Heart right ventricle (tissue), 16 donors: ENCODE measurements around the gene GAL3ST2. TPM values are rescaled to one million over a fixed set of nuclear protein-coding genes. Genes with fewer than 3 reads are reported as not detected.
"Not testable (repeated sequence)": the region's sequence is repeated elsewhere in the genome, so short reads cannot be mapped to it uniquely, and the experiment has no call there.

Experiments
- ATAC-seq, 8 donors: fragments of 200-7000 bp; cut with Tn5 transposase; one replicate each; pipeline ENCODE4 v1.9.1; 2020; ENCODE audit warnings: mild to moderate bottlenecking in 8 of 8, moderate library complexity in 8 of 8, moderate number of reproducible peaks in 1 of 8
- DNase-seq, 2 donors: peaks; one replicate each; pipeline ENCODE4 v3.0.0-alpha.2; 2020
- H3K27ac ChIP-seq, 10 donors: fragments of 200-600 bp; sonication (generic) in 2 of 10; one replicate each; pipeline versions ENCODE4 v1.5.0 to v1.8.0; 2020 to 2022; ENCODE audit warnings: mild to moderate bottlenecking in 3 of 10
- H3K27me3 ChIP-seq, 7 donors: fragments of 200-600 bp; one replicate each; pipeline ENCODE4 v1.8.0; 2021 to 2022; ENCODE audit warnings: mild to moderate bottlenecking in 2 of 7
- H3K36me3 ChIP-seq, 9 donors: fragments of 200-600 bp; sonication (generic) in 1 of 9; one replicate each; pipeline versions ENCODE4 v1.5.0 to v1.8.0; 2020 to 2022; ENCODE audit warnings: mild to moderate bottlenecking in 2 of 9
- H3K4me1 ChIP-seq, 9 donors: fragments of 200-600 bp; sonication (generic) in 1 of 9; one replicate each; pipeline versions ENCODE4 v1.5.0 to v1.8.0; 2020 to 2022; ENCODE audit warnings: mild to moderate bottlenecking in 4 of 9
- H3K4me3 ChIP-seq, 10 donors: fragments of 200-600 bp; sonication (generic) in 2 of 10; one replicate each; pipeline versions ENCODE4 v1.5.0 to v1.8.0; 2020 to 2022; ENCODE audit warnings: mild to moderate bottlenecking in 7 of 10, moderate library complexity in 2 of 10
- H3K9me3 ChIP-seq, 11 donors: fragments of 200-600 bp in 10 of 11; sonication (generic) in 2 of 11; one replicate each; pipeline versions ENCODE4 v1.5.0 to v1.8.0; 2013 to 2022; ENCODE audit warnings: mild to moderate bottlenecking in 2 of 11, control low read depth in 1 of 11, moderate library complexity in 1 of 11
- WGBS, 2 donors: extraction: QIAGEN DNeasy Blood & Tissue Kit; methylation state at CpG; one replicate each; pipeline ENCODE4 v1.1.7; 2013; ENCODE audit warnings: inconsistent platforms in 1 of 2; 5-methylcytosine and 5-hydroxymethylcytosine counted together
- intact Hi-C, 10 donors: fragments of 100-400 bp; cut with DNase I; formaldehyde crosslinking; loops; one replicate each; pipeline versions ENCODE4 v1.11.1 to v1.14.2; 2022
- polyA plus RNA-seq, 2 donors: library from polyadenylated mRNA; stranded (reverse); fragments of 200-250 nt; gene quantifications; one replicate each; pipeline ENCODE4 v1.2.3, GENCODE V29; 2013
- total RNA-seq, 10 donors: library from RNA; stranded (reverse); fragmentation: NEBNext Ultra II Directional in 3 of 10; extraction: Animal tissue kit (Norgen Biotek cat#: 25700) in 3 of 10; gene quantifications; one replicate each; pipeline versions ENCODE4 v1.2.1 to v1.2.4, GENCODE V29; 2021 to 2023
- TF ChIP-seq, protein P1 (sequence below), 9 donors: fragments of 200-600 bp; sonication (generic) in 2 of 9; IDR thresholded peaks; one replicate each; pipeline versions ENCODE4 v1.5.0 to v1.8.0; 2021 to 2022; ENCODE audit warnings: antibody characterized with exemption in 9 of 9, mild to moderate bottlenecking in 5 of 9, moderate library complexity in 1 of 9
- donor health status: Arrhythmogenic right ventricular cardiomyopathy.
- donor health status: ischemic (EF 13 %, LVEDD 7.1; RV severe dilation, severe dysfunction).
- donor health status: healthy with polysubstance abuse.
- donor health status: DM: no; HTN: yes; CAD: no.
- donor health status: DM: no; HTN: no; CAD: no.
- donor health status: ischemic (EF 25% LVEDD 6.9; RV normal size, moderate dysfunction).
- donor health status: ischemic (EF 25% LVEDD 5.7; RV mildly dilated, moderate dysfunction).
- donor health status: healthy.
- donor health status: DM: yes; HTN: yes; CAD: no.
- donor health status: Ischemic cardiomyopathy.
- donor health status: ischemic (EF 35%, LVEDD 5.7; RV mildly dilated, moderate dysfunction).
- donor health status: nonischemic (EF 11% LVEDD 7.7; RV severe dilation, severe dysfunction).
- donor health status: DM: yes; HTN: yes; CAD: no.
- donor health status: PGD.
- donor health status: ischemic (EF 29% LVEDD 5.4; RV normal size, mild dysfunction).
- donor health status: nonischemic (EF 23%, LVEDD 6.1; RV moderate dilation, normal function).

GAL3ST2 gene
- total and polyA plus RNA-seq, 12 donors = 0.19 to 0.28 (median 0.23) TPM; not detected in 9

DNA sequence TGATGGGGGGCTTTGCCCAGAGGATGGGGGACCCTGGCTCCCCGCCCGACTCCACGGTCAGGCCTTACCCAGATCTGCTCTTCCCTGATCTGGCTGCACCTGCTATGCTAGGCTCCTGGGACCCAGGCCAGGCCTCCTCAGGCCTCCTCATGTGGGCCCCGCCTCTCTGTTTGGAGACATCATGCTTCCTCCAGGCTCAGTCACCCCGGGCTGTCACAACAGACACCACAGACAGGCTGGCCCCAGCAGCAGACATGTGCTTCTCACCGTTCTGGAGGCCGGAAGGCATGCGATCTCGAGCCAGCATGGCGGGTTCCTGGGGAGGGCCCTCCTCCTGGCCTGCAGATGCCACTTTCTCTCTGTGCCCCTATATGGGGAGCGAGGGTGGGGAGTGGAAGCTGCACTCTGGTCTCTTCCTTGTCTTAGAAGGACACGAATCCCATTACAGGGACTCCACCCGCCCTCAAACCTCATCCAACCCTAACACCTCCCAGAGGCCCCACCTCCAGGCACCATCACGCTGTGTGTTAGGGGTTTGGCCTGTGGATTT, 21.5 kb downstream of the GAL3ST2 start:
- DNase-seq = no peak
- no peaks in the 10 kb centered on the region for H3K9me3 ChIP-seq
- no peak overlapping the region for H3K4me3 ChIP-seq
- H3K36me3 ChIP-seq = no peaks in the 10 kb centered on the region
- H3K4me1 ChIP-seq = peaks cover 0 to 4% (median 4%) of the 10 kb centered on the region in 9 donors
- peaks cover 0 to 7% (median 6%) of the 10 kb centered on the region in 7 donors for H3K27me3 ChIP-seq
- TF ChIP-seq, protein P1, sequence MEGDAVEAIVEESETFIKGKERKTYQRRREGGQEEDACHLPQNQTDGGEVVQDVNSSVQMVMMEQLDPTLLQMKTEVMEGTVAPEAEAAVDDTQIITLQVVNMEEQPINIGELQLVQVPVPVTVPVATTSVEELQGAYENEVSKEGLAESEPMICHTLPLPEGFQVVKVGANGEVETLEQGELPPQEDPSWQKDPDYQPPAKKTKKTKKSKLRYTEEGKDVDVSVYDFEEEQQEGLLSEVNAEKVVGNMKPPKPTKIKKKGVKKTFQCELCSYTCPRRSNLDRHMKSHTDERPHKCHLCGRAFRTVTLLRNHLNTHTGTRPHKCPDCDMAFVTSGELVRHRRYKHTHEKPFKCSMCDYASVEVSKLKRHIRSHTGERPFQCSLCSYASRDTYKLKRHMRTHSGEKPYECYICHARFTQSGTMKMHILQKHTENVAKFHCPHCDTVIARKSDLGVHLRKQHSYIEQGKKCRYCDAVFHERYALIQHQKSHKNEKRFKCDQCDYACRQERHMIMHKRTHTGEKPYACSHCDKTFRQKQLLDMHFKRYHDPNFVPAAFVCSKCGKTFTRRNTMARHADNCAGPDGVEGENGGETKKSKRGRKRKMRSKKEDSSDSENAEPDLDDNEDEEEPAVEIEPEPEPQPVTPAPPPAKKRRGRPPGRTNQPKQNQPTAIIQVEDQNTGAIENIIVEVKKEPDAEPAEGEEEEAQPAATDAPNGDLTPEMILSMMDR (IDR thresholded peaks at IDR 0.05) = no peak
- ATAC-seq = no peak
- intact Hi-C loops = no loop called here
- no peak overlapping the region for H3K27ac ChIP-seq
- WGBS, 2 donors = 85 to 88% methylated on average over 14 of the region's 14 CpGs

DNA sequence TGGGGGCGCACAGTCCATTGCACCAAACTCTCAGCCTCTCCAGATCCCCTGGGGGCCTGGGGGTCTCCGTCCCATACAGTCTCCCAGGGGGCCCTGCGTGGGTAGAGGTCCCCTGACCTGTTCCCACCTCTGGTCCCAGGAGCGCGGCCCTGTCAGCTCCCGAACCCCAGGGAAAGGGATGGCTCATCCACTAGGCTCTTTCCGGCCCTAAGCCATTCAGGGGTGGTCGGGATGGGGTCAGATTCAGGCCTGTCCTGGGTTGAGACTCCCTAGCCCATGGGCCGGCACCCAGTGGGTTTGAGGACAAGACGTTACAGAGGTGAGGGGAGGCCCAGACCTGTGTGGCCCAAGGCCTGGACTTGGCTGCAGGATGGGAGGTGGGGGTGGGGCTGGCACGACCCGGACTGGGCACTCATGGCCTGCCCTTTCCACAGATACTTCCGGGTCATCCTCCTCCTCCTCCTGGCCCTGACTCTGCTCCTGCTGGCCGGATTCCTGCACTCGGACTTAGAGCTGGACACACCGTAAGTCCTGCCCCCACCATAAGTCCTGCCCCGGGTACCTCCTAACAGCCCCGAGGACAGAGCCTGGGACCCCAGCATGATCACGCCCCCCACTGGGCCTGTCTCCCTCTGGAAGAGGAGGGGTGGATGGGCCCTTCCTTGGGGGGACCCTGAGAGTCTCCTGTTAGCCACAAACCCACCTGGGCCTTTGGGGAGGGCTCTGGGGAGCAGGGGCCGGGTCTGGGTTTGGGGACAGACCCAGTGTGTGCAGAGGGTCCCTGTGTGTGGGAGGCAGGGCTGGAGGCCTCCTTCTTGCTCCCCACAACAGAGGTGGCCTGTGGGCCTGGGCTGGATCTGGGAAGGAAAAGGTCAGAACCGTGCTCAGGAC, 22.3 kb downstream of the GAL3ST2 start:
- TF ChIP-seq, protein P1 (IDR thresholded peaks at IDR 0.05) = no peak
- H3K4me3 ChIP-seq = no peak overlapping the region
- peaks cover 0 to 13% (median 12%) of the 10 kb centered on the region in 7 donors for H3K27me3 ChIP-seq
- H3K36me3 ChIP-seq = no peaks in the 10 kb centered on the region
- WGBS, 2 donors = 89 to 90% methylated on average over 21 of the region's 21 CpGs
- H3K4me1 ChIP-seq = peaks cover under 1 to 11% (median 9%) of the 10 kb centered on the region in 9 donors
- ATAC-seq (no peak), DNase-seq (no peak)
- H3K9me3 ChIP-seq = no peaks in the 10 kb centered on the region
- H3K27ac ChIP-seq = no peak overlapping the region
- intact Hi-C loops = no loop called here

DNA sequence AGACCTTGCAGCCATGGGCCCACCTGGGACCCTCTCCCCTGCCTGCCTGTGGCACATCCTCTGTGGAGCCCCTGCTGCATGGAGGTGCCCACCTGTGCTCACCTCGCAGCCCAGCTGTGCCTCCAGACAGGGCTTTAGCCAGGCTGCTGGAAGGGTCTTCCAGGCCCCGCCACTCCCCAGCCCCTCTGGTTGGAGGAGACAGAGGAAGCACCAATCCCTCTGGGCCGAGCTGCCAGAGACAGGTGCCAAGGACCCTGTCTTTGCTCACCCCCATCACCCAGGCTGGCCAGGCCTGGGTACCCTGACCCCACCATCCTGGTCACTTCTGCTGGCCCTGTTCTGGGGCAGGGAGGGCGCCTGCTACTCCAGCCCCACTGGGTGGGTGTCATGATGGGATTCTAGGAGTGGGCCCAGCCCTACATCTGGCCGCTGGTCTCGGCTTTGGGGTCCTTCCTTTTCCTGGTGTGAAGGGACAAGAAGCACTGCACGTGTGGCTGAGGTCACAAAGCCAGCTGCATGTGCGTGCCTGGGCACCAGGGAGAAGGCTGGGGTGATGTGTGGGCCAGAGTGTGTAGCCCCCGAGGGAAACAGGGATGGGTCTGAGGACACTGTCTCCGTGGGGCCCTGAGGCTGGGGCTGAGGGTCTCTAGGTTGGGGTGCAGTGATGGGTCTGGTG, 23.0 kb downstream of the GAL3ST2 start:
- DNase-seq (no peak), ATAC-seq (no peak)
- H3K9me3 ChIP-seq = no peaks in the 10 kb centered on the region
- no peak overlapping the region for H3K27ac ChIP-seq
- H3K4me3 ChIP-seq = no peak overlapping the region
- peaks cover 0 to 21% (median 19%) of the 10 kb centered on the region in 7 donors for H3K27me3 ChIP-seq
- intact Hi-C loops = loop anchor here in 2 of 10 donors (10.0 kb wide), 1 partner anchor 65 kb away; the partner anchor contains the start of gene RTP5 (in 2 of the 2)
- H3K4me1 ChIP-seq = peaks cover 9 to 19% (median 17%) of the 10 kb centered on the region in 9 donors
- 80 to 81% methylated on average over 10 of the region's 10 CpGs for WGBS, 2 donors
- no peaks in the 10 kb centered on the region for H3K36me3 ChIP-seq
- TF ChIP-seq, protein P1 (IDR thresholded peaks at IDR 0.05) = no peak

DNA sequence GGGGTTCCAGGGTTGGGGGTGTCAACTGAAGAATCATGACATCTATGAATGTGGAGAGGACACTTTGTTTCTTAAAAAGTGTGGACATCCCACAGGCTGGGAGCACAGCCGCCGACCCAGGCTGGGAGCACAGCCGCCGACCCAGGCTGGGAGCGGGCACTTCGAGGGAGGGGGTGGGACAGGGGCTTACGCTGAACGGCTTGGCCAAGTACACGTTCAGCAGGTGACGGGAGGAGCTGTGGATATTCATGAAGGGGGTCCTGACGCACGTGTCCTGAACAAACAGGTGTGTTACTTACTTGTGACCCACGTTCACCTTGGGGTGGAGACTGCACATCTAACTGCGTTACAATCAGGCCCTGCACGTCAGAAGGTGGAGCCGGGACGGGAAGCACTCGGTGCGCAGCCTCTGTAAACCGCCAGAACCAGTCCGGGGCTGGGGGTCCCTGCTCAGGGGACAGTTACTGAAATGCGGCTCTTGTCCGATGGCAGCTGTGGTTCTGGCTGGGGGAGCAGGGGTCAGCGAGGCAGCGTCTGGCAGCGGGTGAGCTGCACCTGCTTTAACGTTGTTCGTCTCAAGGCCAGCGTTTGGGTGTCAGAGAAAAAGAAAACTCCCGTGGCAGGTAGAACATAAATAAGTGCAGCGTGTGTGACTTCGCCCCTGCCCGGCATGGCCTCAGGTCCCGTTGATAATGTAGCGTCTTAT, 23.7 kb downstream of the GAL3ST2 start:
- not testable (repeated sequence) for ATAC-seq, DNase-seq, H3K27ac ChIP-seq, H3K36me3 ChIP-seq, H3K9me3 ChIP-seq, H3K4me3 ChIP-seq
- peaks cover 0 to 24% (median 20%) of the 10 kb centered on the region in 7 donors for H3K27me3 ChIP-seq
- 84 to 87% methylated on average over 35 of the region's 35 CpGs for WGBS, 2 donors
- intact Hi-C loops = loop anchor here in 2 of 10 donors (10.0 kb wide), 1 partner anchor 64 kb away; the partner anchor contains the start of gene RTP5 (in 2 of the 2)
- H3K4me1 ChIP-seq = peaks cover 10 to 22% (median 20%) of the 10 kb centered on the region in 9 donors
